OCI-LY3 (cell line): ENCODE measurements around the gene KRT6A.

ENCODE experiments used
- H2AFZ ChIP-seq: fragments of 200-600, 300-600 bp; shearing (Covaris generic); 2 replicates; pipeline ENCODE4 v1.6.0; 2014; ENCODE audit warnings: antibody characterized with exemption, low read depth, low read length
- H3K27ac ChIP-seq: fragments of 200-600, 300-600 bp; sonication (generic); 2 replicates; pipeline ENCODE4 v1.5.1; 2014; ENCODE audit warnings: mild to moderate bottlenecking, low read length, moderate library complexity, mixed read lengths
- H3K27me3 ChIP-seq: fragments of 200-600, 300-600 bp; sonication (generic); 2 replicates; pipeline ENCODE4 v1.6.1; 2014; ENCODE audit warnings: low read depth, low read length, mixed read lengths
- H3K36me3 ChIP-seq: fragments of 200-600, 300-600 bp; sonication (generic); replicated peaks from 2 replicates; pipeline ENCODE3; 2014; ENCODE audit warnings: low read depth, low read length, mixed read lengths
- H3K4me1 ChIP-seq: fragments of 300-600, 200-600 bp; sonication (generic); 2 replicates; pipeline ENCODE4 v1.6.1; 2014; ENCODE audit warnings: low read length, mixed read lengths
- H3K4me2 ChIP-seq: fragments of 200-600, 300-600 bp; sonication (generic); 2 replicates; pipeline ENCODE4 v1.6.1; 2014; ENCODE audit warnings: low read length, mixed read lengths
- H3K4me3 ChIP-seq: fragments of 300-600, 200-600 bp; sonication (generic); 2 replicates; pipeline ENCODE4 v1.5.1; 2014; ENCODE audit warnings: antibody characterized with exemption, mild to moderate bottlenecking, low read length, moderate library complexity
- H3K79me2 ChIP-seq: fragments of 300-600, 200-600 bp; shearing (Covaris generic); 2 replicates; pipeline ENCODE4 v1.6.1; 2014; ENCODE audit warnings: mild to moderate bottlenecking, low read length, mixed read lengths
- H3K9ac ChIP-seq: fragments of 300-600, 200-600 bp; shearing (Covaris generic); 2 replicates; pipeline ENCODE4 v1.6.0; 2014; ENCODE audit warnings: mild to moderate bottlenecking, low read length, moderate library complexity
- H3K9me3 ChIP-seq: fragments of 200-600, 300-600 bp; shearing (Covaris generic); 2 replicates; pipeline ENCODE4 v1.6.1; 2014; ENCODE audit warnings: low read length, mixed read lengths; ENCODE audit not compliant: insufficient read depth
- H4K20me1 ChIP-seq: fragments of 200-600, 300-600 bp; sonication (generic); 2 replicates; pipeline ENCODE4 v1.6.1; 2016; ENCODE audit warnings: low read length, mixed read lengths; ENCODE audit not compliant: insufficient read depth
- CTCF ChIP-seq: fragments of 200-600, 300-600 bp; sonication (generic); IDR thresholded peaks from 2 replicates; pipeline ENCODE4 v1.5.1; 2014; ENCODE audit warnings: antibody characterized with exemption, low read length, low read depth
- EZH2phosphoT487 ChIP-seq: fragments of 200-600 bp; shearing (Covaris generic); IDR thresholded peaks from 2 replicates; pipeline ENCODE4 v1.6.1; 2018; ENCODE audit warnings: antibody characterized with exemption, mixed run types, low read depth

Gene KRT6A

GRCh38 chr12:52442600-52443061 is 50.4 kb downstream of the KRT6A start:
- TF ChIP-seq EZH2phosphoT487, result no peak
- TF ChIP-seq CTCF, result no peak
- Histone ChIP-seq H3K4me3 (no peak overlapping the region), H2AFZ (no peak overlapping the region), H4K20me1 (no peaks in the 10 kb centered on the region), H3K36me3 (no peaks in the 10 kb centered on the region), H3K4me1 (peaks cover 9% of the 10 kb centered on the region), H3K9ac (no peak overlapping the region), H3K27ac (no peak overlapping the region), H3K9me3 (no peaks in the 10 kb centered on the region), H3K79me2 (no peaks in the 10 kb centered on the region), H3K27me3 (peaks cover 33% of the 10 kb centered on the region), H3K4me2 (no peak overlapping the region)

- Histone ChIP-seq H3K9ac (no peak overlapping the region), H3K36me3 (no peaks in the 10 kb centered on the region), H3K4me3 (no peak overlapping the region), H4K20me1 (no peaks in the 10 kb centered on the region), H3K4me1 (peaks cover 9% of the 10 kb centered on the region), H2AFZ (no peak overlapping the region), H3K27me3 (peaks cover 42% of the 10 kb centered on the region), H3K9me3 (no peaks in the 10 kb centered on the region), H3K27ac (no peak overlapping the region), H3K79me2 (no peaks in the 10 kb centered on the region), H3K4me2 (no peak overlapping the region)
- TF ChIP-seq CTCF, result no peak
- TF ChIP-seq EZH2phosphoT487, result no peak
These were observed 51.6 kb downstream of the KRT6A start for GRCh38 chr12:52441320-52441911.

GRCh38 chr12:52440821-52441319 is 52.2 kb downstream of the KRT6A start:
- Histone ChIP-seq H3K27me3 (peaks cover 46% of the 10 kb centered on the region), H3K4me3 (no peak overlapping the region), H3K27ac (no peak overlapping the region), H3K79me2 (no peaks in the 10 kb centered on the region), H4K20me1 (no peaks in the 10 kb centered on the region), H3K9ac (no peak overlapping the region), H3K4me1 (peaks cover 9% of the 10 kb centered on the region), H3K9me3 (no peaks in the 10 kb centered on the region), H3K36me3 (no peaks in the 10 kb centered on the region), H2AFZ (no peak overlapping the region), H3K4me2 (no peak overlapping the region)
- TF ChIP-seq CTCF (no peak), EZH2phosphoT487 (no peak)

GRCh38 chr12:52439845-52440244 is 53.2 kb downstream of the KRT6A start:
- Histone ChIP-seq H3K9ac (no peak overlapping the region), H3K4me3 (no peak overlapping the region), H2AFZ (no peak overlapping the region)

More at GRCh38 chr12:52439845-52440244, 53.2 kb downstream of the KRT6A start:
- TF ChIP-seq EZH2phosphoT487 (no peak), CTCF (no peak)
- Histone ChIP-seq H3K79me2 (no peaks in the 10 kb centered on the region), H3K27ac (no peak overlapping the region), H3K4me2 (no peak overlapping the region), H3K4me1 (peaks cover 9% of the 10 kb centered on the region), H3K27me3 (peaks cover 50% of the 10 kb centered on the region), H4K20me1 (no peaks in the 10 kb centered on the region), H3K36me3 (no peaks in the 10 kb centered on the region), H3K9me3 (no peaks in the 10 kb centered on the region)
